ENCODE measurements around the gene NUDT17. TPM values are rescaled to one million over a fixed set of nuclear protein-coding genes. Genes with fewer than 3 reads are reported as not detected.
A peak's percentile ranks its signal among the peaks of the same experiment; 100 is the strongest.

Gene NUDT17
- total and polyA plus RNA-seq, 9 of the 15 experiments (the other 6 are each of a cell fraction or from before 2014, with no cell fraction given): 2.1 to 10.0 (median 6.1) TPM

GRCh38 chr1:145858901-145859490 lies 13.6 kb downstream of the NUDT17 start, which contains the start of gene PIAS3 (continued):
- TF ChIP-seq ELK3 (CRISPR knock-in tag; IDR thresholded peaks at IDR 0.05): no peak
- TF ChIP-seq ZBTB11 (CRISPR knock-in tag; IDR thresholded peaks at IDR 0.05): no peak; a peak in 1 of 6 replicates
- TF ChIP-seq ZBTB34 (CRISPR knock-in tag; IDR thresholded peaks at IDR 0.05): no peak
- no peak for TF ChIP-seq DACH1 (IDR thresholded peaks at IDR 0.05; ENCODE audit: partially characterized antibody)
- no peak for TF ChIP-seq ZFP30 (CRISPR knock-in tag; IDR thresholded peaks at IDR 0.05; ENCODE audit: borderline replicate concordance)
- TF ChIP-seq SNRNP70 (optimal IDR thresholded peaks at IDR 0.05; ENCODE audit: low read depth, low read length): no peak
- no peak for TF ChIP-seq NFIX (CRISPR knock-in tag; IDR thresholded peaks at IDR 0.05; ENCODE audit: low read depth)
- TF ChIP-seq ZBTB1 (CRISPR knock-in tag; IDR thresholded peaks at IDR 0.05; ENCODE audit: borderline replicate concordance, low read depth): no peak
- no peak for TF ChIP-seq TARDBP (IDR thresholded peaks at IDR 0.05)
- TF ChIP-seq U2AF2 (optimal IDR thresholded peaks at IDR 0.05; ENCODE audit: low read depth, low read length): no peak
- TF ChIP-seq GTF2B (IDR thresholded peaks at IDR 0.05; ENCODE audit: extremely low read depth, insufficient read length): no peak
- TF ChIP-seq CSDE1 (IDR thresholded peaks at IDR 0.05): no peak
- TF ChIP-seq PYGO2 (tag; IDR thresholded peaks at IDR 0.05): no peak
- no peak for TF ChIP-seq SREBF1 (IDR thresholded peaks at IDR 0.05; ENCODE audit: borderline replicate concordance, low read depth, low read length)
- TF ChIP-seq POLR2A (conservative IDR thresholded peaks at IDR 0.05): peak; percentile 67
- no peak for TF ChIP-seq ZC3H11A (IDR thresholded peaks at IDR 0.05; ENCODE audit: low read depth, low read length)
- TF ChIP-seq ZFP1 (CRISPR knock-in tag; IDR thresholded peaks at IDR 0.05): no peak
- no peak; the same call in 1 of the 2 replicates for TF ChIP-seq MAX (CRISPR knock-in tag; IDR thresholded peaks at IDR 0.05)
- TF ChIP-seq POU5F1 (IDR thresholded peaks at IDR 0.05; ENCODE audit: borderline replicate concordance, low read depth, low read length, partially characterized antibody): no peak
- TF ChIP-seq JUND (IDR thresholded peaks at IDR 0.05; ENCODE audit: borderline replicate concordance, low read depth, low read length): 0 out of 2 replicates have a peak, but pooled peaks have one; percentile 21
- no peak for TF ChIP-seq JUND (tag; IDR thresholded peaks at IDR 0.05; ENCODE audit: borderline replicate concordance, low read depth, low read length)
- TF ChIP-seq CHCHD3 (CRISPR knock-in tag; IDR thresholded peaks at IDR 0.05): no peak
- no peak for TF ChIP-seq EZH2 (IDR thresholded peaks at IDR 0.05; ENCODE audit: borderline replicate concordance, low read depth, low read length)
